ENCODE data around the gene OPCML.

GRCh38 chr11:132499661-132500060, 1032.6 kb downstream of the OPCML start:
- TF ChIP-seq CTCF (IDR thresholded peaks at IDR 0.05) (no peak), POLR2AphosphoS5 (IDR thresholded peaks at IDR 0.05) (no peak)

Data from esophagus muscularis mucosa (tissue), 3 donors.